HEK293 (cell line): ENCODE data around the gene NAALADL2.

Experiments used
- CTCF ChIA-PET: fragments of 350-600 bp; formaldehyde crosslinking; extraction: SDS; loops from one replicate; lab custom pipeline; 2021; ENCODE audit warnings: antibody characterized with exemption; lab: Yijun Ruan, JAX
- POLR2A ChIA-PET: fragments of 300-600 bp; formaldehyde crosslinking; extraction: SDS; loops from one replicate; lab custom pipeline; 2020; ENCODE audit warnings: antibody characterized with exemption, inconsistent platforms; lab: Yijun Ruan, JAX
- H3K27ac ChIP-seq: fragments of 200-500 bp; sonication (Bioruptor generic); 2 replicates; pipeline ENCODE4 v1.5.1; 2014; ENCODE audit warnings: low read depth, low read length, control low read depth, inconsistent platforms; ENCODE audit errors: extremely low read depth
- H3K36me3 ChIP-seq, 2 experiments: fragments of 200-500 bp in 1 of 2; sonication (Bioruptor generic) in 1 of 2; 1 replicate in 1 of 2; 2 replicates in 1 of 2; pipeline ENCODE4 v1.5.1; 2014 to 2017; ENCODE audit warnings: inconsistent platforms in 2 of 2, low read length in 2 of 2; ENCODE audit not compliant: control insufficient read depth in 2 of 2, insufficient read depth in 1 of 2
- H3K4me1 ChIP-seq: fragments of 200-500 bp; sonication (Bioruptor generic); 2 replicates; pipeline ENCODE4 v1.5.1; 2014; ENCODE audit warnings: mild to moderate bottlenecking, low read length, inconsistent platforms; ENCODE audit not compliant: control insufficient read depth, insufficient read depth
- H3K4me3 ChIP-seq: 2 replicates; pipeline ENCODE4 v1.5.1; 2011; ENCODE audit warnings: low read depth, mild to moderate bottlenecking, control low read depth, low read length, moderate library complexity
- H3K9me3 ChIP-seq: fragments of 200-500 bp; sonication (Bioruptor generic); 2 replicates; pipeline ENCODE4 v1.5.1; 2014; ENCODE audit warnings: low read depth, low read length, inconsistent platforms; ENCODE audit not compliant: control insufficient read depth, insufficient read depth
- AEBP2 ChIP-seq: fragments of 450-650 bp; formaldehyde crosslinking; IDR thresholded peaks from 2 replicates; pipeline ENCODE4 v1.5.1; 2016; ENCODE audit warnings: missing biosample characterization, missing genetic modification characterization, borderline replicate concordance
- EGR2 ChIP-seq: fragments of 450-650 bp; formaldehyde crosslinking; IDR thresholded peaks from 2 replicates; pipeline ENCODE4 v1.5.1; 2016; ENCODE audit warnings: low read depth, missing biosample characterization, missing genetic modification characterization
- KLF8 ChIP-seq: fragments of 450-650 bp; formaldehyde crosslinking; IDR thresholded peaks from 2 replicates; pipeline ENCODE4 v1.5.1; 2016; ENCODE audit warnings: missing biosample characterization, missing genetic modification characterization
- PRDM10 ChIP-seq: fragments of 450-650 bp; formaldehyde crosslinking; IDR thresholded peaks from 2 replicates; pipeline ENCODE4 v1.5.1; 2016; ENCODE audit warnings: missing biosample characterization, missing genetic modification characterization
- PRDM6 ChIP-seq: fragments of 450-650 bp; formaldehyde crosslinking; IDR thresholded peaks from 2 replicates; pipeline ENCODE4 v1.5.1; 2017; ENCODE audit warnings: missing biosample characterization, missing genetic modification characterization
- REST ChIP-seq: fragments of 450-650 bp; formaldehyde crosslinking; IDR thresholded peaks from 2 replicates; pipeline ENCODE4 v1.5.1; 2016; ENCODE audit warnings: missing biosample characterization, missing genetic modification characterization
- YY2 ChIP-seq: fragments of 450-650 bp; formaldehyde crosslinking; IDR thresholded peaks from 2 replicates; pipeline ENCODE4 v1.5.1; 2016; ENCODE audit warnings: missing biosample characterization, missing genetic modification characterization
- ZBTB7A ChIP-seq: fragments of 450-650 bp; formaldehyde crosslinking; IDR thresholded peaks from 2 replicates; pipeline ENCODE4 v1.5.1; 2016; ENCODE audit warnings: low read depth, missing biosample characterization, missing genetic modification characterization
- ZFHX2 ChIP-seq: fragments of 450-650 bp; formaldehyde crosslinking; conservative IDR thresholded peaks from 2 replicates; pipeline ENCODE4 v1.5.1; 2016; ENCODE audit warnings: missing biosample characterization, missing genetic modification characterization
- ZNF175 ChIP-seq: fragments of 450-650 bp; formaldehyde crosslinking; IDR thresholded peaks from 2 replicates; pipeline ENCODE4 v1.5.1; 2016; ENCODE audit warnings: missing biosample characterization, missing genetic modification characterization
- ZNF266 ChIP-seq: fragments of 450-650 bp; formaldehyde crosslinking; IDR thresholded peaks from 2 replicates; pipeline ENCODE4 v1.5.1; 2016; ENCODE audit warnings: missing biosample characterization, missing genetic modification characterization, low read depth
- ZNF341 ChIP-seq: fragments of 450-650 bp; formaldehyde crosslinking; IDR thresholded peaks from 2 replicates; pipeline ENCODE4; 2016; ENCODE audit warnings: low read depth, missing biosample characterization, missing genetic modification characterization
- ZNF404 ChIP-seq: fragments of 450-650 bp; formaldehyde crosslinking; IDR thresholded peaks from 2 replicates; pipeline ENCODE4 v1.5.1; 2017; ENCODE audit warnings: missing biosample characterization, missing genetic modification characterization
- ZNF624 ChIP-seq: fragments of 450-650 bp; formaldehyde crosslinking; IDR thresholded peaks from 2 replicates; pipeline ENCODE4 v1.5.1; 2017; ENCODE audit warnings: missing biosample characterization, missing genetic modification characterization
- ZNF626 ChIP-seq: fragments of 450-650 bp; sonication (Bioruptor Pico); formaldehyde crosslinking; IDR thresholded peaks from 2 replicates; pipeline ENCODE4 v1.5.1; 2018; ENCODE audit warnings: missing biosample characterization, missing genetic modification characterization, inconsistent platforms
- ZNF76 ChIP-seq: fragments of 450-650 bp; formaldehyde crosslinking; IDR thresholded peaks from 2 replicates; pipeline ENCODE4; 2016; ENCODE audit warnings: low read depth, missing biosample characterization, missing genetic modification characterization, borderline replicate concordance
- ZSCAN16 ChIP-seq: fragments of 450-650 bp; formaldehyde crosslinking; IDR thresholded peaks from 2 replicates; pipeline ENCODE4 v1.5.1; 2016; ENCODE audit warnings: missing biosample characterization, missing genetic modification characterization

NAALADL2 gene

GRCh38 chr3:175338775-175339535, 479.8 kb downstream of the NAALADL2 start:
- TF ChIP-seq PRDM10 (tag by site-specific recombination) (peak; percentile 31; the same call in 1 of the 2 replicates), ZNF626 (tag by site-specific recombination) (no peak), ZNF341 (tag by site-specific recombination) (peak; percentile 72)
- Histone ChIP-seq H3K4me3 (no peak overlapping the region), H3K27ac (no peak overlapping the region), H3K4me1 (0 out of 2 replicates have a peak, but pooled peaks cover 2% of the 10 kb centered on the region), H3K36me3 (no peaks in the 10 kb centered on the region), H3K9me3 (no peaks in the 10 kb centered on the region)
- ChIA-PET CTCF (no interaction called here), POLR2A (no interaction called here)

GRCh38 chr3:175340338-175341015, 481.3 kb downstream of the NAALADL2 start:
- Histone ChIP-seq H3K9me3 (no peaks in the 10 kb centered on the region), H3K27ac (no peak overlapping the region), H3K4me1 (0 out of 2 replicates have a peak, but pooled peaks cover 2% of the 10 kb centered on the region), H3K36me3 (no peaks in the 10 kb centered on the region), H3K4me3 (no peak overlapping the region)
- ChIA-PET POLR2A (no interaction called here), CTCF (interaction anchor here (0.7 kb wide), 1 partner anchor 409 kb away, joined by 3 read pairs; no protein-coding TSS in a partner anchor)
- TF ChIP-seq YY2 (tag by site-specific recombination) (no peak), REST (tag by site-specific recombination) (peak; percentile 82), ZNF624 (tag by site-specific recombination) (no peak), ZNF341 (tag by site-specific recombination) (no peak)

GRCh38 chr3:175342196-175342595, 483.1 kb downstream of the NAALADL2 start:
- ChIA-PET POLR2A (no interaction called here), CTCF (no interaction called here)
- no peak for TF ChIP-seq PRDM6 (tag by site-specific recombination)
- TF ChIP-seq ZBTB7A (tag by site-specific recombination): no peak
- TF ChIP-seq KLF8 (tag by site-specific recombination): no peak
- TF ChIP-seq ZNF404 (tag by site-specific recombination): no peak
- TF ChIP-seq ZNF266 (tag by site-specific recombination): no peak
- no peak for TF ChIP-seq ZNF175 (tag by site-specific recombination)
- no peak for TF ChIP-seq ZNF76 (tag by site-specific recombination)
- no peak for TF ChIP-seq ZSCAN16
- TF ChIP-seq YY2 (tag by site-specific recombination): no peak
- TF ChIP-seq ZFHX2 (tag by site-specific recombination): peak; percentile 26; the same call in 1 of the 2 replicates
- peak; percentile 48; the same call in 1 of the 2 replicates for TF ChIP-seq EGR2 (tag by site-specific recombination)
- no peak for TF ChIP-seq AEBP2
- no peaks in the 10 kb centered on the region for H3K36me3 ChIP-seq
- H3K9me3 ChIP-seq: no peaks in the 10 kb centered on the region
- no peak overlapping the region for H3K4me3 ChIP-seq
- no peak overlapping the region for H3K27ac ChIP-seq
- H3K4me1 ChIP-seq: 0 out of 2 replicates have a peak, but pooled peaks cover 2% of the 10 kb centered on the region
